ENCODE measurements around the gene MROH8.
A peak's percentile ranks its signal among the peaks of the same experiment; 100 is the strongest.

The MROH8 gene

GRCh38 chr20:37198932-37199660 lies 19.7 kb upstream of the MROH8 start:
- peak; percentile 10 to 14 for DNase-seq

GRCh38 chr20:37194621-37195417 lies 15.5 kb upstream of the MROH8 start:
- DNase-seq: peak; percentile 21 to 25

- DNase-seq: peak in 1 of 2 experiments; percentile 10
These were observed 14.5 kb upstream of the MROH8 start for GRCh38 chr20:37193821-37194220.

- peak in 1 of 2 experiments; percentile 8 for DNase-seq
These were observed 13.9 kb upstream of the MROH8 start for GRCh38 chr20:37193226-37193625.

- DNase-seq: peak; percentile 78 to 82
These were observed 12.9 kb upstream of the MROH8 start for GRCh38 chr20:37192137-37192854.

GRCh38 chr20:37190354-37191112 lies 11.2 kb upstream of the MROH8 start:
- DNase-seq: peak in 1 of 2 experiments; percentile 0

- DNase-seq: no peak
These were observed 10.2 kb upstream of the MROH8 start for GRCh38 chr20:37189416-37190016.

GRCh38 chr20:37188787-37189186 lies 9.4 kb upstream of the MROH8 start:
- no peak for DNase-seq

- DNase-seq: no peak
These were observed 6.3 kb upstream of the MROH8 start for GRCh38 chr20:37185686-37186085.

- DNase-seq: peak in 1 of 2 experiments; percentile 30
These were observed 556 bp upstream of the MROH8 start for GRCh38 chr20:37179683-37180524.

GRCh38 chr20:37172836-37173235 lies 6.5 kb downstream of the MROH8 start:
- DNase-seq: no peak

- DNase-seq: no peak
These were observed 12.5 kb downstream of the MROH8 start for GRCh38 chr20:37166867-37167266.

GRCh38 chr20:37165031-37165430 lies 14.3 kb downstream of the MROH8 start:
- no peak for DNase-seq

GRCh38 chr20:37163832-37164554 lies 15.4 kb downstream of the MROH8 start:
- DNase-seq: no peak

- DNase-seq: no peak
These were observed 16.7 kb downstream of the MROH8 start for GRCh38 chr20:37162646-37163045.

GRCh38 chr20:37161830-37162549 lies 17.4 kb downstream of the MROH8 start:
- DNase-seq: no peak

- DNase-seq: no peak
These were observed 18.7 kb downstream of the MROH8 start for GRCh38 chr20:37160683-37161082.

GRCh38 chr20:37158248-37158647 lies 21.1 kb downstream of the MROH8 start:
- no peak for DNase-seq

GRCh38 chr20:37155987-37156386 lies 23.4 kb downstream of the MROH8 start:
- no peak for DNase-seq
